ENCODE results near the gene TJP3.
"Not testable (repeated sequence)": the region's sequence is repeated elsewhere in the genome, so short reads cannot be mapped to it uniquely, and the experiment has no call there.

The TJP3 gene

DNA sequence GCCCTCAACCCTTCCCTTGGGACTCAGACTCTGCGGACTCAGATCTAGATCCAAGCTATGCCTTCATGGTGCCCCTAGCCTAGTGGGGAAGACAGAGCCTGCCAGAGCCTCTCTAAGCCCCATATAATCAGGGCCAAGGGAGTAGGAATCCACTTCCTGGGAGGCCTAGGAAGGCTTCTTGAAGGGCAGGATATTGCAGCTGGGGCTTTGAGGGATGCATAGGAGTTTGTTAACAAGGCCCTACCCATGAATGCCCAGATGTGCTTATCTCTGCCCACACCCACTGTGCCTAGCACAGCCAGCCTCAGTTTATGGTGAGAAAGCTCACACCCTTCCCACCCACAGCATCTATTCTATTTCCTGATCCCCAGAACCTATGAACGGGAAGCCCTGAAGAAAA, 42.0 kb downstream of the TJP3 start:
- DNase-seq = no peak

- DNase-seq = no peak
Observed at GRCh38 chr19:3751236-3751635, 43.1 kb downstream of the TJP3 start.

- no peak for DNase-seq
Observed at GRCh38 chr19:3752492-3752891, 44.3 kb downstream of the TJP3 start.

- no peak for DNase-seq
Observed at GRCh38 chr19:3753631-3754410, 45.6 kb downstream of the TJP3 start.

GRCh38 chr19:3757705-3758104, 49.5 kb downstream of the TJP3 start:
- not testable (repeated sequence) for DNase-seq

- DNase-seq = not testable (repeated sequence)
Observed at GRCh38 chr19:3758297-3758696, 50.1 kb downstream of the TJP3 start.

DNA sequence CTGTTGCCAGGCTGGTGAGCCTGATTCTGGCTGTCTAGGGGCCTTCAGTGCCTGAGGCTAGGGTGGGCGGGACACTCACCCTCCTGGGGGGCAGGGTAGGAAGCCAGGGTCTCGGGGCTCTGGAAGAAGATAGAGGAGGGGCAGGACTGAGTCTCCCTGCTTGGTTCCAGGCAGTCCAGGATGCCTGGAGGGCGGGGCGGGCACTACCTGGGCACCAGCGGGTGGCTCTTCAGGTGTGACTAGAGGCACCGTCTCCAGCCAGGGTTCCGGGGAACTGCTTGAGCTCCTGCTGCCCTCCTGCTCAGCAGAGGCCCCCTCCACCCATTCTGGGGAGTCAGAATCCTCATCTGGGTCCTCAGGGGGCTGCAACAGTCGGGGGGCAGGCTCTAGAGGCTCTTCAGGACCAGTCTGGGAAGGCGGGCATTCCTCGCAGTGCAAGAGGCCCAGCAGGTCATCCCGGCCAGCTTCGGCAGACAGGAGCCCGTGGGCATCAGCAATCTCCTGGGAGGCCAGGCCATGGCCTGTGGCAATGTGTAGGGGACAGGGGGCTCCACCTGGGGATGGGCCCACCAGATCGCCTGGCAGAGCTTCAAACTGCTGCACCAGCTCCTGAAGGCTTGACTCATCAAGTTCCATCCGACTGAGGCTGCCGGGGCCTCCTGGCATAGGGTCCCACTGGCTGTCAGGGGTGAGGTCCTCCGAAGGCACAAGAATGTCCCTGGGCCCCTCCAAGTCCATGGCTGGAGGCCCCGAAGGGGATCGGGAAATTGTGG, 51.5 kb downstream of the TJP3 start:
- DNase-seq = no peak

DNA sequence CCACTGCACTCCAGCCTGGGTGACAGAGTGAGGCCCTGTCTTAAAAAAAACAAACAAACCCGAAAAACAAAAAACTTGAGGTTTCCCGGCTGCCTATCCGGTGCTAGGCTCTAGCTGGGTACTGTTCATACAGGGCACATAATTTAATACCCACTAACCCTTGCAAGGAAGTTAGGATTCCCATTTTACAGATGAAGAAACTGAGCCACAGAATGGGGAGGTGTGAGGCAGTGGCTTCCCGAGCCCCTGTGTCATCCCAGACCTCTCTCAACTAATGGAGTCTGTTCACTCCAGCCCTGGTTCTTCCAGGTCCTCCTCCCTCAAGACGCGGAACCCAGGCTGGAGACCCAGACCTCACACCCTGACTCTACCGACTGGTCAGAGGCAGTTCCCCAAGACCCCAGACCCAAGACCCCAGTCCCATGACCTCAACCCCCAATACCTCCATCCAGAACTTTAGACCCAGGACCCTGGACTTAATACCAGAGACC, 52.7 kb downstream of the TJP3 start:
- DNase-seq = no peak

DNA sequence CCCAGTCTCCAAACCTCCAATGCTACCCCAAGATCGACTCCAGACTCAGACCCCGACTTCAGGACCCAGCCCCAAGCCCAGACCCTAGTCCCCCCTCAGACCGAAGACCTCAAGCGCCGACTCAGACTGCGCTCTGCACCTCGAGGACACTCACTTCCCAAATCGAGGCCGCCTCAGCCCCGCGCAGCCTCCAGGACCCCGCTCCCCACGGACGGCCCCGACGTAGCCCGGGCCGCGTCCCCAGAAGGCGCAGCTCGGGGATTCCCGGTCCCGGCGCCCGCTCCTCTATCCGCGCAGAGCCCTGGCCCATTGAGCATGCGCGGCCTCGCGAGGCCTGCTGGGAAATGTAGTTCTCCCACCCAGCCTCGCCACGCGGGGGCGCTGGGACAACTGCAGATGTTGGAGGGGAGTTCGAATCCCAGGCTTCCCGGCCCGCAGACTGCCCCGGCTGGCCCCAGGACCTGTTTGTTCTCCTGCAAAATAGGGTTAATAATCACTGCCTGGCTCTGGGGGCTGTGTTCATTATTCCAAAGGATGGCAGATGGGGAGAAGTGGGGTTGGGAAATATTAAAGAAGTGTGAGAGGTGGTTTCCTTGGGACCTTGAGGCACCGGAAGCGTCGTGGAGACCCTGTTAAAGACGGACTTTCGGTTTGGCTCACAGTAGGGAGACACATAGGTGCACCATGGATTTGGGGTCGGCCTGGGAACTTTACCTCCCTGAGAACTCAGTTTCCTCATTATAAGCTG, 53.4 kb downstream of the TJP3 start, which contains the start of gene APBA3:
Gene APBA3, minus strand, starts transcription at position 311 of the 748 bp plus-strand sequence. CDS start 1,428 bp downstream, outside the sequence.
- DNase-seq = peak; percentile 95

GRCh38 chr19:3762130-3762473, 53.9 kb downstream of the TJP3 start:
- no peak for DNase-seq

DNA sequence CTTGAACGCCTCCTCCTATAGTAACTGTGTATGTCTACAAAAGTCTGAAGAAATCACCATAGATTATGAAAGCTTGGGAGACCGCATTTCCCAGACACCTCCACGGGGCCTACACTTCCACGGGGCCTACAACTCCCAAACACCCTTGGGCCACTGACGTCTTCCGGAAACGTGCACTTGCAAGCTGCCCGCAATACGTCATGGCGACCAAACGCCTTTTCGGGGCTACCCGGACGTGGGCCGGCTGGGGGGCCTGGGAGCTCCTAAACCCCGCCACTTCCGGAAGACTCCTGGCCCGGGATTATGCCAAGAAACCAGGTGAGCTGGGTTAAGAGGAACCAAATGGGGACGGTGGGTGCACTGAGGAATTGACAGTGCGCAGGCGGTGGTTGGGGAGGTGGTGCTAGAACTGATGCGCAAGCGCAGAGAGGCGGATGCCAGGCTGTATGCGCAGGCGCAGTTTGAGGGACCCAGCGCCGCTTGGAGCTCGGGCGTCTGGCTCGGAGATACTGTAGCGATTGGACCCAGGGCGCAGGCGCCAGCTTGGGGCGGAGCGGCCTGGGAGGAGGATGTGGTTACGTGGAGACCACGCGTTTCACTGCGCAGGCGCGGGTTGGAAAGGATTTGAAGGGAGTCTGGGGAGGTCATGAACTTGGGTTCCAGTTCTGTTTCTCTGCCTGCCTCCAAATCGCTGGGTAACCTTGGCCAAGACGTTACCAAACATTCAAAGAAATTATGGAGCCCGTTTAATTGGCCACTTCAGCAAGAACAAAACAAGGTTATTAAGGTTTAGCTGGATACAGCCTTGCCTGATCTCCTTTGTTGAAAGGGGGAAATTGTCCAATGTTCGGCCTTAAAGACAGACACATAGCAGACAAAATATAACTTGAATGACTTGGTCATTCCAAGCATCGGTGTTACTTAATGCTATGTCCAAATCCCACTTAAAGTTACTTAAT, 54.6 kb downstream of the TJP3 start, which contains the start of gene MRPL54:
Gene MRPL54, plus strand, starts transcription at position 182 of the 959 bp plus-strand sequence. Its CDS starts 19 bp downstream, at position 201.
- peak; percentile 100 for DNase-seq

DNA sequence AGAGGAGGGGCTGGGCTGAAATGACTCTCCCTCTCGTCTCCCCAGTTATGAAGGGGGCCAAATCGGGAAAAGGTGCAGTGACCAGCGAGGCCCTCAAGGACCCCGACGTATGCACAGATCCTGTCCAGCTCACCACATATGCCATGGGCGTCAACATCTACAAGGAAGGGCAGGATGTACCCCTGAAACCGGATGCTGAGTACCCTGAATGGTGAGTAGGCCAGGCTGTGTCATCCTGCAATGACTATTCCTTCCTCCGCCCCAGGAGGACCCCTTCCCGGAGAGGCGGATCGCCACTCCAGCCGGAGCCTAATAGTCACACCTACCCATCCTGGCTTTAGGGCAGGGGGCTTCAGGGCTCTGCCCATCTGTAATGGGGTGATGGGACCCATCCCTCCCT, 56.9 kb downstream of the TJP3 start:
- no peak for DNase-seq

DNA sequence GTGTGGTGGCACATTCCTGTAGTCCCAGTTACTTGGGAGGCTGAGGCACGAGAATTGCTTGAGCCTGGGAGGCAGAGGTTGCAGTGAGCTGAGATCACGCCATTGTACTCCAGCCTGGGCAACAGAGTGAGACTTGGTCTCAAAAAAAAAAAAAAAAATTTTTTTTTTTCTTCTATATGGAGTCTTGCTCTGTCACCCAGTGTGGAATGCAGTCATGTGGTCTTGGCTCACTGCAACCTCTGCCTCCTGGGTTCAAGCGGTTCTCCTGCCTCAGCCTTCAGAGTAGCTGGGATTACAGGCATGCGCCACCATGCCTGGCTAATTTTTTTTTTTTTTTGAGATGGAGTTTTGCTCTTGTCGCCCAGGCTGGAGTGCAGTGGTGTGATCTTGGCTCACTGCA, 57.6 kb downstream of the TJP3 start:
- not testable (repeated sequence) for DNase-seq

DNA sequence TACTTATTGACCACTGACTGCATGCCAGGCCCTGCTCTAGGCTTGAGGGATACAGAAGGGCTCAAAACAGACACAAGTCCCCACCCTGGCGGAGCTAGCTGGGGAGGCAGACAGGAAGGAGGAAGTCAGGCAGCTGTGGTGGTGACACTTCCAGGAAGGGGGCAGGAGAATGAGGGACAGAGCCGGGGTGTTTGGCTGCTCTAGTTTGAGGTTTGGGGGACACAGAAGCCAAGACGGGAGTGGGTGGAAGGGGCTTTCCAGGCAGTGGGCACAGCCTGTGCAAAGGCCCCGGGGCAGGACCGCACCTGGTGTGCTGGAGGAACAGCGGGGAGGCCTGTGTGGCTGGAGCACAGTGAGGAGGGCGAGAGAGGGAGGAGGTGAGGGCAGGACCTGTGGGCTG, 58.3 kb downstream of the TJP3 start:
- no peak for DNase-seq

- no peak for DNase-seq
Observed at GRCh38 chr19:3767050-3767449, 58.9 kb downstream of the TJP3 start.

DNA sequence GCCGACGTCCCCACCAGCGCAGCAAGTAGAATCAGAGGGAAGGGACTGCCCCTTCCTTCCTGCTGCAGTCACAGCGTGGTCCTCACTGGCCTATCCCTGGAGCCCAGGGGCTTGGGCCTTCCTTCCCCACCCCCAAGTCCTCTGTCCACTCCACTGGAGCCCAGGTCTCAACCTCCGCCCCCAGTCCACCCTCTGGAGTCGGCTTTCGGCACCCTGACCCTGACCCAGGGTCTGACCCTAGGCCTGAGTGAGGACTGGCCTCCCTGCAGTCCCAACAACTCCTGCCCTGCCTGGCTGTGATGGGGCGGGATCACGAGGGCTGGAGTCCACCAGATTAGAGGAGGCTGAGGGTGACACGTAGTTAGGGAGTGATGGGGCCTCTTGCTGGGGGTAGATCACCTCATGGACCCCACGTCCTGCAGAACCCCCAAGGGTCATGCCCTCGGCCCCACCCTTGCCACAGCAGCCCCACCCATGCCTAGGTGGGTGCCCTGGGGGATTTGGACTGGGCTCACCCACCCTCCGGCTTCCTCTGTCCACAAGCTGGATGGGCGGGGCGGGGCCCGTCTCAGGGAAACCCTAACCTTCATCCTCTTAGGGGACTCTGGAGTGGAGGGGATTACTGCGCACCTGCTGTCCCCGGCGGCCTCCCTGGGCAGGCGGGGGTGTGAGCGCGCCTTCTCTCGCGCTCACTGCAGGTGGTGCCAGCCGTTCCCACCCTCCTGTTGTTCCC, 60.0 kb downstream of the TJP3 start:
- no peak for DNase-seq

GRCh38 chr19:3768748-3769099, 60.5 kb downstream of the TJP3 start:
- DNase-seq = no peak

DNA sequence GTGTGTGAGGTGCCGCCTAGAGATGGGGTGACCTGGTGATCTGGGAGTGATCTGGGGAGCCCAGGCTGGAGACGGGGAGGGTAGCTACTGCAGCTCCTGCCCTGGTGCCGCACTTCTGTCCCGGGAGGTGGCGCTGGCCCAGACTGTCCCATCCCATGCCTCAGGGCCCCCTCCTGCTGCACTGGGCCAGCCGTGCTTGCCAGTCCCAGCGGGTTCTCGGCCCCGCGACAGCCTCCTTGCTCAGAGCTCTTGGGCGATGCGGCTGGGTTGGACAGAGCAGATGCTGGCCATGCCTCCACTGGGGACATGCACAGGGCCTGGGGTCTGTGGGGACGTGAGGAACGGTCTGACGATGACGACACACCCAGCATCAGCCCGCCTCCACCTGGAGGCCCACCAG, 61.3 kb downstream of the TJP3 start:
- DNase-seq = no peak

DNA sequence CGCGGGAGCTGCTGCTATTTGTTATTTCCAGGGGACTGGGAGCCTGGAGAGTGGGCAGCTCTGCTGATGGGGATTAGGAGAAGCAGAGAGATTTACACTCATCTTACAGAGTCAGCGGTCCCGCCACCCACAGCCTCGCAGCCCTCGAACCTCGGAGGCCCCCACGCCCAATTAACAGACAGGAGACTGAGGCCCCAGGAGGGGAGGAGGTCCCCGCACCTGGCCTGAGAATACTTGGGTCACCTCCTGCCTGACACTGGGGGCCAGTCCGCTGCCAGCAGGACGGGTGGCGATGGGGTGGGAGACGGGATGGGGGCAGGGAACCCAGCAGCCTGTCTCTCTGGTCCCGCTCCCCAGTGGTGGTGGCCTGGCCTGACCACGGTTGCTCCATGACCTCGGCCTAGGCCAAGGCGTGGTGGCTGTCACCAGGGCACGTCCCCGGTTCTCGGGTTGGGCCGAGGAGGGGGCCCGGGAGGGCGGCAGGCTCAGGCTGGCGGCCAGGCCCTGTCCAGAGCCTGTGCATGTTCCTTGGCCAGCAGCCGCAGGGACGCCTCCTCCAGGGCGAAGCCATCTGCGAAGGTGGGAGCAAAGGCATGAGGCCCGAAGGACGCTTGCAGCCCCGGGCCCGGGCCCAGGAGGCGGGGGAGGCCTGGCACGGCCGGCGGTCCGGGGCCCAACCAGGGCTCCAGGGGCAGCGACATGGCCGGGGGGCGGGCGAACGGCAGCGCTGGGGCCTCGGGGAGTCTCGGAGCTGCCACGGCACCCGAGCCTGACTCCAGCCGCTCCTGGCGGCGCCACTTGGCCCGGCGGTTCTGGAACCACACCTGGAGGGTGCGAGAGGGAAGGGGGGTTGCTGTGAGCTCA, 62.2 kb downstream of the TJP3 start:
- no peak for DNase-seq

Measured in stimulated activated CD4-positive, alpha-beta T cell treated with anti-CD3 and anti-CD28 coated beads, Interleukin-1b, Interleukin-23, amount 100 ng/mL, for 48 hours (primary cell).